Astrocyte (in vitro differentiated cells and primary cell): ENCODE measurements around the gene MBNL2. TPM values are rescaled to one million over a fixed set of nuclear protein-coding genes. Genes with fewer than 3 reads are reported as not detected.

Source experiments
- DNase-seq: peaks from one replicate; pipeline ENCODE4 v3.0.0-alpha.2; 2010; ENCODE audit warnings: low read depth
- FAIRE-seq: peaks from 2 replicates; lab custom pipeline; 2011; peaks lifted over from hg19 to GRCh38; lab: Jason Lieb, UNC
- H2AFZ ChIP-seq: 2 replicates; pipeline ENCODE4 v1.6.0; 2012; ENCODE audit warnings: low read depth, low read length, inconsistent platforms
- H3K27ac ChIP-seq: 2 replicates; pipeline ENCODE4 v1.5.1; 2011; ENCODE audit warnings: low read depth, low read length, inconsistent platforms
- H3K27me3 ChIP-seq: 2 replicates; pipeline ENCODE4 v1.6.0; 2011; ENCODE audit warnings: low read length, inconsistent platforms; ENCODE audit not compliant: insufficient read depth
- H3K36me3 ChIP-seq: 2 replicates; pipeline ENCODE4 v1.5.1; 2011; ENCODE audit warnings: low read length, inconsistent platforms; ENCODE audit not compliant: insufficient read depth
- H3K4me1 ChIP-seq: 2 replicates; pipeline ENCODE4 v1.5.1; 2011; ENCODE audit warnings: low read length, inconsistent platforms; ENCODE audit not compliant: insufficient read depth
- H3K4me2 ChIP-seq: 2 replicates; pipeline ENCODE4 v1.6.0; 2012; ENCODE audit warnings: low read length, inconsistent platforms
- H3K4me3 ChIP-seq: 2 replicates; pipeline ENCODE4 v1.5.1; 2011; ENCODE audit warnings: low read depth, mild to moderate bottlenecking, low read length, inconsistent platforms; ENCODE audit not compliant: insufficient read depth
- H3K79me2 ChIP-seq: 2 replicates; pipeline ENCODE4 v1.6.0; 2012; ENCODE audit warnings: mild to moderate bottlenecking, low read length, inconsistent platforms; ENCODE audit not compliant: insufficient read depth
- H3K9ac ChIP-seq: 2 replicates; pipeline ENCODE4 v1.6.0; 2012; ENCODE audit warnings: mild to moderate bottlenecking, low read length, inconsistent platforms
- H3K9me3 ChIP-seq: 2 replicates; pipeline ENCODE4 v1.5.1; 2012; ENCODE audit warnings: low read depth, mild to moderate bottlenecking, low read length, inconsistent platforms; ENCODE audit not compliant: insufficient read depth
- H4K20me1 ChIP-seq: 2 replicates; pipeline ENCODE4 v1.6.0; 2012; ENCODE audit warnings: low read length, inconsistent platforms; ENCODE audit not compliant: insufficient read depth
- H3K27ac Mint-ChIP-seq: one replicate; pipeline ENCODE4 v1.8.0; 2021; ENCODE audit warnings: mild to moderate bottlenecking, mixed read lengths; ENCODE audit not compliant: unreplicated experiment
- H3K27me3 Mint-ChIP-seq: one replicate; pipeline ENCODE4 v1.8.0; 2021; ENCODE audit warnings: low read depth, mixed read lengths; ENCODE audit not compliant: unreplicated experiment
- H3K36me3 Mint-ChIP-seq: one replicate; pipeline ENCODE4 v1.8.0; 2021; ENCODE audit warnings: low read depth, mixed read lengths; ENCODE audit not compliant: unreplicated experiment
- H3K4me1 Mint-ChIP-seq: one replicate; pipeline ENCODE4 v1.8.0; 2021; ENCODE audit warnings: low read depth, mixed read lengths; ENCODE audit not compliant: unreplicated experiment
- H3K4me3 Mint-ChIP-seq: one replicate; pipeline ENCODE4 v1.8.0; 2021; ENCODE audit warnings: mild to moderate bottlenecking, moderate library complexity, mixed read lengths; ENCODE audit not compliant: unreplicated experiment
- H3K9me3 Mint-ChIP-seq: one replicate; pipeline ENCODE4 v1.8.0; 2021; ENCODE audit warnings: mild to moderate bottlenecking, mixed read lengths; ENCODE audit not compliant: unreplicated experiment
- EZH2 ChIP-seq: IDR thresholded peaks from 2 replicates; pipeline ENCODE4 v1.6.1; 2012; ENCODE audit warnings: mild to moderate bottlenecking, low read length, inconsistent platforms; ENCODE audit not compliant: insufficient read depth
- total RNA-seq: library from RNA; stranded (reverse); gene quantifications from 2 replicates; pipeline ENCODE4 v1.2.1, GENCODE V29; 2021
- TF ChIP-seq, protein P1 (sequence below): IDR thresholded peaks from 2 replicates; pipeline ENCODE4 v1.5.1; 2011; ENCODE audit warnings: low read depth, mild to moderate bottlenecking, inconsistent platforms, low read length, moderate library complexity; ENCODE audit not compliant: insufficient read depth

The MBNL2 gene
- total RNA-seq, 1 donor from 2014 or later, result 66.5 TPM

DNA sequence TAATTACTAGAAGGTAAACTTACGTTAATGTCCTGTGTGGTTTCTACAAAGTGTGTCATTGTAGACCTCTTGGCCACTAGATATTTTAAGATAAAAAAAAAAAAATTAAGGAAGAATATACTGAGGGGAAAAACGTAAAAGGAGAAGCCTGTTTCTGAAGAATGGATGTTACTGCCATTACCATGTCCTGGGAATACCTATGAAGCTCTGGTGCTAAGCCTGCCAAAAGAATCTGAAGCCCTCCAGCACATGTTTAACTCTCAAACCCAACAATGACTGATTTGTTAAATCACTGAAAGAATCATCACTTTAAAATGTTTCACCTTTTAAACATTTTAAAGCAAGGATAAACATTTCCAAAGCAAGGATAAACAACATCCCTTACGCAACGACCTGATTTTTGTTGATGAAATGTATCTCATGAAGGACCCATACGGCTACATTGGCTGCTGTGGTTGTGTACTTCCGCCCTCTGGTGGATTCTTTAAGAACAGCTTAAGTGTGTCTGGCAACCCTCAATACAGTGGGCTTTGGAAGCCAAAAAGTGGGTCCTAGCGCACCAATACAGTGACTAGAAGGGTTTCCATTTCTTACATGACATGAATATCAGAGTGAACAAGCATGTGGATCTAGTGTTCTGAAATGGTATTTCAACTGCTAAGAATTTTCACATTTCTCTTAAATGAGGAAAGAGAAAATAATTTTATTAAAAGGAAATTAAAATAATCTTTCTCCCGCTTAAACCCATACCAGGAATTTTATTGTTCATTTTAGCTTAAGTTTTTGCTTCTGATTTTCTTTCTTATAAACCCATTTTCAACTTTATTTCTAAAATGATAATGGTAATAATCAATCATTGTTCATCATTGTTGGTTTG lies 137.3 kb downstream of the MBNL2 start:
- Mint-ChIP-seq H3K4me3 (no peak overlapping the region), H3K4me1 (peaks cover 6% of the 10 kb centered on the region), H3K27ac (no peak overlapping the region), H3K36me3 (peaks cover 11% of the 10 kb centered on the region), H3K9me3 (no peaks in the 10 kb centered on the region), H3K27me3 (no peaks in the 10 kb centered on the region)
- Histone ChIP-seq H3K9me3 (no peaks in the 10 kb centered on the region), H4K20me1 (peaks cover 9% of the 10 kb centered on the region), H3K27me3 (no peaks in the 10 kb centered on the region), H3K4me1 (no peaks in the 10 kb centered on the region), H3K4me2 (no peak overlapping the region), H3K9ac (no peak overlapping the region), H2AFZ (no peak overlapping the region), H3K79me2 (peaks cover 4% of the 10 kb centered on the region), H3K27ac (no peak overlapping the region), H3K4me3 (no peak overlapping the region), H3K36me3 (peaks cover 38% of the 10 kb centered on the region)
- TF ChIP-seq, protein P1, sequence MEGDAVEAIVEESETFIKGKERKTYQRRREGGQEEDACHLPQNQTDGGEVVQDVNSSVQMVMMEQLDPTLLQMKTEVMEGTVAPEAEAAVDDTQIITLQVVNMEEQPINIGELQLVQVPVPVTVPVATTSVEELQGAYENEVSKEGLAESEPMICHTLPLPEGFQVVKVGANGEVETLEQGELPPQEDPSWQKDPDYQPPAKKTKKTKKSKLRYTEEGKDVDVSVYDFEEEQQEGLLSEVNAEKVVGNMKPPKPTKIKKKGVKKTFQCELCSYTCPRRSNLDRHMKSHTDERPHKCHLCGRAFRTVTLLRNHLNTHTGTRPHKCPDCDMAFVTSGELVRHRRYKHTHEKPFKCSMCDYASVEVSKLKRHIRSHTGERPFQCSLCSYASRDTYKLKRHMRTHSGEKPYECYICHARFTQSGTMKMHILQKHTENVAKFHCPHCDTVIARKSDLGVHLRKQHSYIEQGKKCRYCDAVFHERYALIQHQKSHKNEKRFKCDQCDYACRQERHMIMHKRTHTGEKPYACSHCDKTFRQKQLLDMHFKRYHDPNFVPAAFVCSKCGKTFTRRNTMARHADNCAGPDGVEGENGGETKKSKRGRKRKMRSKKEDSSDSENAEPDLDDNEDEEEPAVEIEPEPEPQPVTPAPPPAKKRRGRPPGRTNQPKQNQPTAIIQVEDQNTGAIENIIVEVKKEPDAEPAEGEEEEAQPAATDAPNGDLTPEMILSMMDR, result peak; percentile 92
- TF ChIP-seq EZH2, result no peak
- FAIRE-seq (peak; percentile 71), DNase-seq (peak; percentile 47)

DNA sequence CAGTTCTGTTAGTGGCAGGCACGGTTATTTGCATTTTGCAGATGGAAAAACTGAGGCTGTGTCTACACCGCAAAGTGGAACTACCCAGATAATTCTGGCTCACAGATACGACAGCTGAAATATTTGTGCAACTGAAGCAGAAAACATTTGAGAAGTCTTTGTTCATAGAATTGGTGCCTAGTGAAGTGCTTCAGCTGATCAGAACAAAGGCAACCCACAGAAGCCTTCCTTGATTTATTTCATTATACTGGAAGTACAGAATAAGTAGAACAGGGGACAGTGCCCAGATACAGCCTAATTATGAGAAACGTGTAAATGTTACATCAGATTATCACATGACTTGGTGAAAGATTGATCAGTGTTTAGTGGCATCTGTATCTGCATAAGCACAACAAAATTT lies 138.5 kb downstream of the MBNL2 start:
- Histone ChIP-seq H2AFZ (no peak overlapping the region), H3K9ac (no peak overlapping the region), H3K79me2 (peaks cover 4% of the 10 kb centered on the region), H3K27ac (no peak overlapping the region), H3K4me3 (no peak overlapping the region), H3K4me2 (no peak overlapping the region), H3K36me3 (peaks cover 41% of the 10 kb centered on the region), H3K27me3 (no peaks in the 10 kb centered on the region), H3K4me1 (no peaks in the 10 kb centered on the region), H4K20me1 (peaks cover 9% of the 10 kb centered on the region), H3K9me3 (no peaks in the 10 kb centered on the region)
- Mint-ChIP-seq H3K36me3 (peaks cover 11% of the 10 kb centered on the region), H3K27me3 (no peaks in the 10 kb centered on the region), H3K9me3 (no peaks in the 10 kb centered on the region), H3K4me3 (no peak overlapping the region), H3K4me1 (peaks cover 5% of the 10 kb centered on the region), H3K27ac (no peak overlapping the region)
- no peak for TF ChIP-seq EZH2
- TF ChIP-seq, protein P1, result no peak
- FAIRE-seq (no peak), DNase-seq (no peak)

DNA sequence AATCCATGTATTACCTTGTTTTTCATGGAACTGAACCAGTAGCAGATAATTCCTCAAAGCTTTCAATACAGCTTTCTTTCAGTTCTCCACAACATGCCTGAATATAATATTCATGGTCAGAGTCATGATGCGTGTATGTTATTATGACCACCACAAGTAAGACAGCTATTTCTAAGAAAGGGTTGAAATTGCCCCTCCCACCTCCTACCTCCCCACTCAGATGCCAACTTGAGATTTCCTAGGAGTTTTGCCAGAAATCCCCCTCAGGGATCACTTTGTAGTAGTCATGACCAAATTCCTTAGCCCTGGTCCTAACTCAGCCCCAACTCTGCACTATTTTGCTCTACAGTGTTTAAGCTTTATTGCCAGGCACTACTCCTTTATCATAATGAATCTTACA lies 141.9 kb downstream of the MBNL2 start:
- no peak overlapping the region for H3K27ac ChIP-seq
- peaks cover 17% of the 10 kb centered on the region for H3K4me1 ChIP-seq
- FAIRE-seq (no peak), DNase-seq (peak; percentile 32)
- Mint-ChIP-seq H3K9me3 (no peaks in the 10 kb centered on the region), H3K27me3 (no peaks in the 10 kb centered on the region), H3K36me3 (peaks cover 18% of the 10 kb centered on the region), H3K4me1 (peaks cover 25% of the 10 kb centered on the region), H3K27ac (no peak overlapping the region), H3K4me3 (no peak overlapping the region)
- peaks cover 20% of the 10 kb centered on the region for H4K20me1 ChIP-seq
- H3K9me3 ChIP-seq, result no peaks in the 10 kb centered on the region
- H3K4me2 ChIP-seq, result no peak overlapping the region
- TF ChIP-seq EZH2, result no peak
- TF ChIP-seq, protein P1, result no peak
- no peak overlapping the region for H3K9ac ChIP-seq
- H3K79me2 ChIP-seq, result peaks cover 4% of the 10 kb centered on the region
- no peak overlapping the region for H3K4me3 ChIP-seq
- H3K27me3 ChIP-seq, result no peaks in the 10 kb centered on the region
- peaks cover 30% of the 10 kb centered on the region for H3K36me3 ChIP-seq
- H2AFZ ChIP-seq, result no peak overlapping the region
